ENCODE data around the gene DIPK1B.

DNA sequence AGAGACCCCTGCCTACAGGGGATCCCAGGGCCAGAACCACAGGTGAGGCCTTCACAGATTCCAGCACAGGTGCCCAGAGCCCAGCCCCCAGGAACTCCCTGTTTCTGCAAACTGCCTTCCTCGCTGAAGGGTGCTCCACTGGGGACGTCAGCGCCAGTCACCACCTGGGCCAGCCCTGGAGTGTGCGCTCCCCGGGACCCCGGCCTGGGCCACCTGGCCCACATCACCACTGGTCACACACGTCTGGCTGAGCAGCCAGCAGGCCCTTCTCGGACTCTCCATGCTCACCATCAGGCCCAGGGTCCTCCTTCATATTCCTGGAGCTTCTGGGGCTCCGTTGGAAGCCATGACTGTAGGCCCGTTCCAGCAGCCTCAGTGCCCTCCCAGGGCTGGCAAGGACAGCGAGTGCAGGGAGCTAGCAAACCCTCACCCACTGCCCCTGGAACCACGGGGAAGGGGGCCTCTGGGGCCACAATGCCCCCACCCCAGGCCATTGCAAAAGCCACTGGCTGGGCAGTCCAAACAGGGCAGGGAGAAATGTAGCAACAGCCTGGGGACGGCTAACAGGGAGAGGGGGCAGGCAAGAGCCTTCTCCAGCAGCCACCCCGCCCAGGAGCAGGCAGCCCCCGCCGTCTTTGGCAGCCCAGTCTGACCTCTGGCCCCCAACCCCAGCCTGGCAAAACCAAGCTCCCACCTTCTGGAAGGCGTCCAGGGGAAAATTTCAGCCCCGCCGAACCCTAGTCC is 26.4 kb upstream of the DIPK1B start:
- TF ChIP-seq POLR2AphosphoS5 (IDR thresholded peaks at IDR 0.05) (no peak), POLR2A (IDR thresholded peaks at IDR 0.05) (no peak)
- TF ChIP-seq, protein P1, sequence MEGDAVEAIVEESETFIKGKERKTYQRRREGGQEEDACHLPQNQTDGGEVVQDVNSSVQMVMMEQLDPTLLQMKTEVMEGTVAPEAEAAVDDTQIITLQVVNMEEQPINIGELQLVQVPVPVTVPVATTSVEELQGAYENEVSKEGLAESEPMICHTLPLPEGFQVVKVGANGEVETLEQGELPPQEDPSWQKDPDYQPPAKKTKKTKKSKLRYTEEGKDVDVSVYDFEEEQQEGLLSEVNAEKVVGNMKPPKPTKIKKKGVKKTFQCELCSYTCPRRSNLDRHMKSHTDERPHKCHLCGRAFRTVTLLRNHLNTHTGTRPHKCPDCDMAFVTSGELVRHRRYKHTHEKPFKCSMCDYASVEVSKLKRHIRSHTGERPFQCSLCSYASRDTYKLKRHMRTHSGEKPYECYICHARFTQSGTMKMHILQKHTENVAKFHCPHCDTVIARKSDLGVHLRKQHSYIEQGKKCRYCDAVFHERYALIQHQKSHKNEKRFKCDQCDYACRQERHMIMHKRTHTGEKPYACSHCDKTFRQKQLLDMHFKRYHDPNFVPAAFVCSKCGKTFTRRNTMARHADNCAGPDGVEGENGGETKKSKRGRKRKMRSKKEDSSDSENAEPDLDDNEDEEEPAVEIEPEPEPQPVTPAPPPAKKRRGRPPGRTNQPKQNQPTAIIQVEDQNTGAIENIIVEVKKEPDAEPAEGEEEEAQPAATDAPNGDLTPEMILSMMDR (IDR thresholded peaks at IDR 0.05), result no peak
